Measurements from ENCODE around the gene APC.

- TF ChIP-seq, protein P1, sequence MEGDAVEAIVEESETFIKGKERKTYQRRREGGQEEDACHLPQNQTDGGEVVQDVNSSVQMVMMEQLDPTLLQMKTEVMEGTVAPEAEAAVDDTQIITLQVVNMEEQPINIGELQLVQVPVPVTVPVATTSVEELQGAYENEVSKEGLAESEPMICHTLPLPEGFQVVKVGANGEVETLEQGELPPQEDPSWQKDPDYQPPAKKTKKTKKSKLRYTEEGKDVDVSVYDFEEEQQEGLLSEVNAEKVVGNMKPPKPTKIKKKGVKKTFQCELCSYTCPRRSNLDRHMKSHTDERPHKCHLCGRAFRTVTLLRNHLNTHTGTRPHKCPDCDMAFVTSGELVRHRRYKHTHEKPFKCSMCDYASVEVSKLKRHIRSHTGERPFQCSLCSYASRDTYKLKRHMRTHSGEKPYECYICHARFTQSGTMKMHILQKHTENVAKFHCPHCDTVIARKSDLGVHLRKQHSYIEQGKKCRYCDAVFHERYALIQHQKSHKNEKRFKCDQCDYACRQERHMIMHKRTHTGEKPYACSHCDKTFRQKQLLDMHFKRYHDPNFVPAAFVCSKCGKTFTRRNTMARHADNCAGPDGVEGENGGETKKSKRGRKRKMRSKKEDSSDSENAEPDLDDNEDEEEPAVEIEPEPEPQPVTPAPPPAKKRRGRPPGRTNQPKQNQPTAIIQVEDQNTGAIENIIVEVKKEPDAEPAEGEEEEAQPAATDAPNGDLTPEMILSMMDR (IDR thresholded peaks at IDR 0.05; ENCODE audit: low read depth, low read length) = no peak
- no peak for TF ChIP-seq EZH2phosphoT487 (IDR thresholded peaks at IDR 0.05; ENCODE audit: low read depth)
Measured at GRCh38 chr5:112861638-112861985, 123.9 kb downstream of the APC start.
